SK-N-SH treated with all-trans-retinoic acid at 6 μM for 48 hours (cell line): ENCODE data around the gene UBE2S.

ENCODE experiments used
- ARNTL ChIP-seq: fragments of 450-650 bp; formaldehyde crosslinking; IDR thresholded peaks from 2 replicates; pipeline ENCODE4 v1.5.0; 2020; ENCODE audit warnings: low read depth, mild to moderate bottlenecking, moderate library complexity, borderline replicate concordance
- ISL1 ChIP-seq: fragments of 250-450 bp; sonication (Bioruptor Pico); IDR thresholded peaks from 2 replicates; pipeline ENCODE4 v2.1.2; 2022; ENCODE audit warnings: mild to moderate bottlenecking, moderate library complexity
- OSR1 ChIP-seq: fragments of 250-450 bp; sonication (Bioruptor Pico); IDR thresholded peaks from 2 replicates; pipeline ENCODE4 v1.8.0; 2022; ENCODE audit warnings: moderate library complexity, mild to moderate bottlenecking, inconsistent platforms
- PPARA ChIP-seq: fragments of 250-450 bp; sonication (Bioruptor Pico); IDR thresholded peaks from 2 replicates; pipeline ENCODE4 v1.5.0; 2020; ENCODE audit warnings: mild to moderate bottlenecking, borderline replicate concordance
- ZFP30 ChIP-seq: fragments of 450-650 bp; formaldehyde crosslinking; IDR thresholded peaks from 2 replicates; pipeline ENCODE4 v1.5.0; 2022; ENCODE audit warnings: mild to moderate bottlenecking, moderate library complexity
- ZNF70 ChIP-seq: fragments of 450-650 bp; formaldehyde crosslinking; IDR thresholded peaks from 2 replicates; pipeline ENCODE4 v1.5.0; 2020; ENCODE audit warnings: mild to moderate bottlenecking, moderate library complexity
- TF ChIP-seq, protein P1 (sequence below): fragments of 250-450 bp; sonication (Bioruptor Pico); IDR thresholded peaks from 2 replicates; pipeline ENCODE4 v1.8.0; 2020; ENCODE audit warnings: mild to moderate bottlenecking, moderate library complexity, borderline replicate concordance

DNA sequence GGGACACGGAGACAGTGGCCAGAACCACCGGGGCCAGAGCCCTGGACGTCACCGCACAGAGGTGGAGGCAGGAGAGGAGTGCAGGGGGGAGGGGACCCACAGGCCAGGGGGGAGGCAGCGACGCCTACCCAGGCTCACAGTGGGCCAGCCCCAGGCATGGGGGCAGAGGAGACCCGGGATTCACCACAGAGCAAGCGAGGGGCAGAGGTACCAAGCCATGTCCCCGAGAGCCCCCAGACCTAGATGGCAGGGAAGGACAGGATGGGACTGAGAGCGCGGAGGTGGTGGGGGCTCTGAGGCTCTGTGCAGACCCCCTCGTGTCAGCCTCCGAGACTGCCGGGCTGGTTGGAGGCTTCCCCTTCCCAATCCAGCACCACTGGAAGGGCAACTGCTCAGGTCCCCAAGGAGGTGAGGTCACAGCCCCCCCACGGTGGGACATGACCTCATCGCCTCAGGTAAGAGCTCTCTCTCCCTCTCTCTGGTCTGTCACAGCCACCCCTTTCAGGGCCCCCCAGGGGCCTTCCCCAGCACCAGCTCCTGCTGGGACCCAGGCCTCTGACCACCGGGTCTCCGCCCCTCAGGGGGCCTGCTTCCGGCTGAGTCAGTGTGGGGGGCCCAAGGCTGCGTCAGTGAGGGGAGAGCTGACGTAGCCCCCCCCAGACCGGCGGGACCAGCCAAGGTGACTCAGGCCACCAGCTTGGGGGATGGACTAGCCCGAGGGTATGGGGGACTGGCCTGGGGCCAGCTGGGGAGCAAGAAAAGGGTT, 35.1 kb downstream of the UBE2S start:
- no peak for TF ChIP-seq ZNF70 (CRISPR knock-in tag)
- TF ChIP-seq ZFP30 (CRISPR knock-in tag): no peak
- TF ChIP-seq ARNTL (CRISPR knock-in tag): no peak
- TF ChIP-seq ISL1: no peak
- TF ChIP-seq, protein P1, sequence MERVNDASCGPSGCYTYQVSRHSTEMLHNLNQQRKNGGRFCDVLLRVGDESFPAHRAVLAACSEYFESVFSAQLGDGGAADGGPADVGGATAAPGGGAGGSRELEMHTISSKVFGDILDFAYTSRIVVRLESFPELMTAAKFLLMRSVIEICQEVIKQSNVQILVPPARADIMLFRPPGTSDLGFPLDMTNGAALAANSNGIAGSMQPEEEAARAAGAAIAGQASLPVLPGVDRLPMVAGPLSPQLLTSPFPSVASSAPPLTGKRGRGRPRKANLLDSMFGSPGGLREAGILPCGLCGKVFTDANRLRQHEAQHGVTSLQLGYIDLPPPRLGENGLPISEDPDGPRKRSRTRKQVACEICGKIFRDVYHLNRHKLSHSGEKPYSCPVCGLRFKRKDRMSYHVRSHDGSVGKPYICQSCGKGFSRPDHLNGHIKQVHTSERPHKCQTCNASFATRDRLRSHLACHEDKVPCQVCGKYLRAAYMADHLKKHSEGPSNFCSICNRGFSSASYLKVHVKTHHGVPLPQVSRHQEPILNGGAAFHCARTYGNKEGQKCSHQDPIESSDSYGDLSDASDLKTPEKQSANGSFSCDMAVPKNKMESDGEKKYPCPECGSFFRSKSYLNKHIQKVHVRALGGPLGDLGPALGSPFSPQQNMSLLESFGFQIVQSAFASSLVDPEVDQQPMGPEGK (CRISPR knock-in tag): peak; percentile 75; the same call in 1 of the 2 replicates
- TF ChIP-seq OSR1 (CRISPR knock-in tag): no peak
- no peak for TF ChIP-seq PPARA (CRISPR knock-in tag)
